ENCODE data around the gene PFKFB3.
"Not testable (repeated sequence)": the region's sequence is repeated elsewhere in the genome, so short reads cannot be mapped to it uniquely, and the experiment has no call there.

The PFKFB3 gene

DNA sequence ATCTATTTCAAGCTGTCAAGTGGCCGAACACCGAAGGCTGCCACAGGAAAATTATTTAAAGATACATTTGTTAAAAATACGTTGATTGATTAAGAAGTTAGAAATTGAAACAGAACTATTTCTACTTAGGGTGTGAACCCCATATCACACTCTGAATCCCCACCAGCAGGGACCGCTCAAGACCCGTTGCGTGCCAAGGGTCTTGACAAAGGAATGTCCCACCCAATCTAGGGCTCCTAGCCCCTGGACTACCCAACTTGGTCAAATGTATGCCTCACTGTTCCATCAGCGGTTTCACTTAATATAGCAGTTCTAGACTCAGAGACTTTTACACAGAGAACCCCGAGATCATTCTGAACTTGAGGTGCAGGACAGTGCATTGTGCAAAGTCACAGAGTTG, 11.6 kb upstream of the PFKFB3 start:
- no peaks in the 10 kb centered on the region for H3K27me3 ChIP-seq (ENCODE audit: insufficient read depth, poor library complexity, severe bottlenecking)
- no peak for DNase-seq (ENCODE audit: low read depth in 1 of 2, low spot score in 1 of 2)
- no peak for TF ChIP-seq SPI1 (IDR thresholded peaks at IDR 0.05; ENCODE audit: borderline replicate concordance, low read depth)
- TF ChIP-seq POLR2AphosphoS5 (IDR thresholded peaks at IDR 0.05; ENCODE audit: low read depth): no peak
- TF ChIP-seq, protein P1, sequence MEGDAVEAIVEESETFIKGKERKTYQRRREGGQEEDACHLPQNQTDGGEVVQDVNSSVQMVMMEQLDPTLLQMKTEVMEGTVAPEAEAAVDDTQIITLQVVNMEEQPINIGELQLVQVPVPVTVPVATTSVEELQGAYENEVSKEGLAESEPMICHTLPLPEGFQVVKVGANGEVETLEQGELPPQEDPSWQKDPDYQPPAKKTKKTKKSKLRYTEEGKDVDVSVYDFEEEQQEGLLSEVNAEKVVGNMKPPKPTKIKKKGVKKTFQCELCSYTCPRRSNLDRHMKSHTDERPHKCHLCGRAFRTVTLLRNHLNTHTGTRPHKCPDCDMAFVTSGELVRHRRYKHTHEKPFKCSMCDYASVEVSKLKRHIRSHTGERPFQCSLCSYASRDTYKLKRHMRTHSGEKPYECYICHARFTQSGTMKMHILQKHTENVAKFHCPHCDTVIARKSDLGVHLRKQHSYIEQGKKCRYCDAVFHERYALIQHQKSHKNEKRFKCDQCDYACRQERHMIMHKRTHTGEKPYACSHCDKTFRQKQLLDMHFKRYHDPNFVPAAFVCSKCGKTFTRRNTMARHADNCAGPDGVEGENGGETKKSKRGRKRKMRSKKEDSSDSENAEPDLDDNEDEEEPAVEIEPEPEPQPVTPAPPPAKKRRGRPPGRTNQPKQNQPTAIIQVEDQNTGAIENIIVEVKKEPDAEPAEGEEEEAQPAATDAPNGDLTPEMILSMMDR (IDR thresholded peaks at IDR 0.05; ENCODE audit: insufficient read depth, low read length): no peak
- TF ChIP-seq, protein P2, sequence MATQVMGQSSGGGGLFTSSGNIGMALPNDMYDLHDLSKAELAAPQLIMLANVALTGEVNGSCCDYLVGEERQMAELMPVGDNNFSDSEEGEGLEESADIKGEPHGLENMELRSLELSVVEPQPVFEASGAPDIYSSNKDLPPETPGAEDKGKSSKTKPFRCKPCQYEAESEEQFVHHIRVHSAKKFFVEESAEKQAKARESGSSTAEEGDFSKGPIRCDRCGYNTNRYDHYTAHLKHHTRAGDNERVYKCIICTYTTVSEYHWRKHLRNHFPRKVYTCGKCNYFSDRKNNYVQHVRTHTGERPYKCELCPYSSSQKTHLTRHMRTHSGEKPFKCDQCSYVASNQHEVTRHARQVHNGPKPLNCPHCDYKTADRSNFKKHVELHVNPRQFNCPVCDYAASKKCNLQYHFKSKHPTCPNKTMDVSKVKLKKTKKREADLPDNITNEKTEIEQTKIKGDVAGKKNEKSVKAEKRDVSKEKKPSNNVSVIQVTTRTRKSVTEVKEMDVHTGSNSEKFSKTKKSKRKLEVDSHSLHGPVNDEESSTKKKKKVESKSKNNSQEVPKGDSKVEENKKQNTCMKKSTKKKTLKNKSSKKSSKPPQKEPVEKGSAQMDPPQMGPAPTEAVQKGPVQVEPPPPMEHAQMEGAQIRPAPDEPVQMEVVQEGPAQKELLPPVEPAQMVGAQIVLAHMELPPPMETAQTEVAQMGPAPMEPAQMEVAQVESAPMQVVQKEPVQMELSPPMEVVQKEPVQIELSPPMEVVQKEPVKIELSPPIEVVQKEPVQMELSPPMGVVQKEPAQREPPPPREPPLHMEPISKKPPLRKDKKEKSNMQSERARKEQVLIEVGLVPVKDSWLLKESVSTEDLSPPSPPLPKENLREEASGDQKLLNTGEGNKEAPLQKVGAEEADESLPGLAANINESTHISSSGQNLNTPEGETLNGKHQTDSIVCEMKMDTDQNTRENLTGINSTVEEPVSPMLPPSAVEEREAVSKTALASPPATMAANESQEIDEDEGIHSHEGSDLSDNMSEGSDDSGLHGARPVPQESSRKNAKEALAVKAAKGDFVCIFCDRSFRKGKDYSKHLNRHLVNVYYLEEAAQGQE (IDR thresholded peaks at IDR 0.05; ENCODE audit: insufficient replicate concordance, low read depth): no peak
- no peak for TF ChIP-seq GABPA (IDR thresholded peaks at IDR 0.05; ENCODE audit: low read depth)
- no peak overlapping the region for H3K27ac ChIP-seq (replicated peaks)
- no peak overlapping the region for H3K4me3 ChIP-seq (replicated peaks; ENCODE audit: insufficient read depth, low read length)

DNA sequence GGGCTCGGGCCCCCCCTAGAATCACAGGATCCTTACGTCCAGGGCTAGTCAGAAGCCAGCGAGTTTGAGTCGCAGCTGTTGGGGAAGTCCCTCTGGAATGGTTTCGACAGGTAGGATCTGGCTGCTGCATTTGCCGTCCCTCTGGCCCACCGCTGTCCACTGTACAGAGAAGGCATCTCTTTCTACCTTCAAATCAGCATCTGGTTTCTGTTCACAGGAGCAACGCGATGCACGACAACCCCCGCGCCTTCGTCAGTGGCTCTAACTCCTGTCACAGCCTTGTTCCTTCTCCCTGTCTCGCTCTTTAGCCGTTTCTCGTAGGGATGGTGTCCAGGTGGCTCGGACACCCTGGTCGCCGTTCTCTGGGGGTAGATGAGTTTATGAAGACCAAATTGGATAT, 11.2 kb upstream of the PFKFB3 start:
- Histone ChIP-seq H3K27ac (replicated peaks) (no peak overlapping the region), H3K27me3 (ENCODE audit: insufficient read depth, poor library complexity, severe bottlenecking) (no peaks in the 10 kb centered on the region), H3K4me3 (replicated peaks; ENCODE audit: insufficient read depth, low read length) (no peak overlapping the region)
- TF ChIP-seq SPI1 (IDR thresholded peaks at IDR 0.05; ENCODE audit: borderline replicate concordance, low read depth) (no peak), POLR2AphosphoS5 (IDR thresholded peaks at IDR 0.05; ENCODE audit: low read depth) (no peak), GABPA (IDR thresholded peaks at IDR 0.05; ENCODE audit: low read depth) (no peak)
- TF ChIP-seq, protein P1 (IDR thresholded peaks at IDR 0.05; ENCODE audit: insufficient read depth, low read length): no peak
- TF ChIP-seq, protein P2 (IDR thresholded peaks at IDR 0.05; ENCODE audit: insufficient replicate concordance, low read depth): no peak
- no peak for DNase-seq (ENCODE audit: low read depth in 1 of 2, low spot score in 1 of 2)

DNA sequence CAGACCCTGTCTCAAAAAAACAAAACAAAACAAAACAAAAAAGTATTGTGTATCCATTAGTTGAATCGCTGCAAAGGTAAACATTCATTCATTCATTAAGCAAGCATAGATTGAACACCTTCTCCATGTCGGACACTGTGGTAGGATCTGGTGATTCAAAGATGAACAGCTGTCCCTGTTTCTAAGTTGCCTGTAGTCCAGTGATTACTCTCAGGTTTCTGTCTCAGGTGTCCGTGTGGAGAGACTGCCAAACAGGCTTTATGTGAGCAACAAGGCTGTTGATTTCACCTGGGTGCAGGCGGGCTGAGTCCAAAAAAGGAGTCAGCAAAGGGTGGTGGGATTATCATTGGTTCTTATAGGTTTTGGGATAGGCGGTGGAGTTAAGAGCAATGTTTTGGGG, 9.4 kb upstream of the PFKFB3 start:
- H3K27ac ChIP-seq (replicated peaks); H3K4me3 ChIP-seq (replicated peaks; ENCODE audit: insufficient read depth, low read length); H3K27me3 ChIP-seq (ENCODE audit: insufficient read depth, poor library complexity, severe bottlenecking); DNase-seq (ENCODE audit: low read depth in 1 of 2, low spot score in 1 of 2): not testable (repeated sequence)

DNA sequence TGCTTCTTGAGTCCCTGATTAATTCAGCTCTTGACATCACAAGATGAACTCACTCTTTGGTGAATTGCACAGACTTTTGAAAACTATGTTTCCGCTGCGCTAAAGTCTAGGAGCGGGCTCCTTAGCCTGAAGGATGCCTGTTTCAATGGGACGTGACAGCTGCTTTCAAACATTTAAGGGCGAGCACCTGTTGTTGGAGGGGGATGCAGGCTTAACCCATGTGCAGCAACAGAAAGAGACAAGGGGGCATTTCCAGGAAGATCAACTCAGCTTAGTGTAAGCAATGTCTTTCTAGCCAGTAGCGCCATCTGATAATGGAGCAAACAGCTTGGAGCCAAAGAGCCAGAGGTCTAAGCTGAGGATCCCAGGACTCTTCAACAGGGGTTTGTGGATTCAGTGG, 8.4 kb upstream of the PFKFB3 start:
- Histone ChIP-seq H3K27ac (replicated peaks) (no peak overlapping the region), H3K27me3 (ENCODE audit: insufficient read depth, poor library complexity, severe bottlenecking) (no peaks in the 10 kb centered on the region), H3K4me3 (replicated peaks; ENCODE audit: insufficient read depth, low read length) (no peak overlapping the region)
- TF ChIP-seq SPI1 (IDR thresholded peaks at IDR 0.05; ENCODE audit: borderline replicate concordance, low read depth) (no peak), POLR2AphosphoS5 (IDR thresholded peaks at IDR 0.05; ENCODE audit: low read depth) (no peak), GABPA (IDR thresholded peaks at IDR 0.05; ENCODE audit: low read depth) (no peak)
- TF ChIP-seq, protein P1 (IDR thresholded peaks at IDR 0.05; ENCODE audit: insufficient read depth, low read length): no peak
- TF ChIP-seq, protein P2 (IDR thresholded peaks at IDR 0.05; ENCODE audit: insufficient replicate concordance, low read depth): no peak
- no peak for DNase-seq (ENCODE audit: low read depth in 1 of 2, low spot score in 1 of 2)

All from HL-60 (cell line).